ENCODE data around the gene MT3.

- TF ChIP-seq CTCF (conservative IDR thresholded peaks at IDR 0.05 in 1 of 2, IDR thresholded peaks at IDR 0.05 in 1 of 2; ENCODE audit: extremely low read depth in 1 of 2, insufficient read depth in 1 of 2, low read depth in 1 of 2, low read length in 2 of 2) (no peak), EZH2 (IDR thresholded peaks at IDR 0.05; ENCODE audit: borderline replicate concordance, low read length) (no peak)
Observed at GRCh38 chr16:56630134-56630533, 40.8 kb downstream of the MT3 start.

All from mammary epithelial cell (primary cell).